Measurements from ENCODE around the gene PRXL2A. TPM values are rescaled to one million over a fixed set of nuclear protein-coding genes. Genes with fewer than 3 reads are reported as not detected.

Gene PRXL2A
- total and polyA plus RNA-seq, 9 donors = 24.8 to 58.9 (median 43.7) TPM

GRCh38 chr10:80405626-80406025 lies 2.7 kb upstream of the PRXL2A start:
- no peak for DNase-seq
- H3K4me1 ChIP-seq (ENCODE audit: insufficient read depth) = peaks cover 6% of the 10 kb centered on the region
- H3K4me3 ChIP-seq = no peak overlapping the region
- no peaks in the 10 kb centered on the region for H3K27me3 ChIP-seq
- TF ChIP-seq POLR2A (IDR thresholded peaks at IDR 0.05) = no peak
- TF ChIP-seq EP300 (IDR thresholded peaks at IDR 0.05) = no peak
- TF ChIP-seq CTCF (IDR thresholded peaks at IDR 0.05) = no peak
- H3K36me3 ChIP-seq = no peaks in the 10 kb centered on the region
- intact Hi-C loops (cut with DNase I) = loop anchor here in 2 of 4 donors (5.0 to 10.0 kb wide), 2 partner anchors 47 to 99 kb away; partner anchors contain the start of gene TSPAN14 (in 1 of the 2)
- H3K9me3 ChIP-seq = no peaks in the 10 kb centered on the region
- peak overlapping the region in 1 of 2 donors; percentile 59 for H3K27ac ChIP-seq
- WGBS, 3 donors = 54 to 68% (median 67%) methylated on average over 4 of the region's 4 CpGs

- intact Hi-C loops (cut with DNase I) = loop anchor here in 2 of 4 donors (5.0 to 10.0 kb wide), 2 partner anchors 46 to 99 kb away; partner anchors contain the start of gene TSPAN14 (in 1 of the 2)
- TF ChIP-seq CTCF (IDR thresholded peaks at IDR 0.05) (no peak), EP300 (IDR thresholded peaks at IDR 0.05) (no peak), POLR2A (IDR thresholded peaks at IDR 0.05) (no peak)
- H3K4me3 ChIP-seq = no peak overlapping the region
- no peak for DNase-seq
- no peaks in the 10 kb centered on the region for H3K36me3 ChIP-seq
- 18 to 35% (median 19%) methylated on average over 4 of the region's 4 CpGs for WGBS, 3 donors
- no peak overlapping the region for H3K27ac ChIP-seq
- H3K4me1 ChIP-seq (ENCODE audit: insufficient read depth) = peaks cover 10% of the 10 kb centered on the region
- no peaks in the 10 kb centered on the region for H3K9me3 ChIP-seq
- no peaks in the 10 kb centered on the region for H3K27me3 ChIP-seq
Measured at GRCh38 chr10:80406204-80406603, 2.1 kb upstream of the PRXL2A start.

DNA sequence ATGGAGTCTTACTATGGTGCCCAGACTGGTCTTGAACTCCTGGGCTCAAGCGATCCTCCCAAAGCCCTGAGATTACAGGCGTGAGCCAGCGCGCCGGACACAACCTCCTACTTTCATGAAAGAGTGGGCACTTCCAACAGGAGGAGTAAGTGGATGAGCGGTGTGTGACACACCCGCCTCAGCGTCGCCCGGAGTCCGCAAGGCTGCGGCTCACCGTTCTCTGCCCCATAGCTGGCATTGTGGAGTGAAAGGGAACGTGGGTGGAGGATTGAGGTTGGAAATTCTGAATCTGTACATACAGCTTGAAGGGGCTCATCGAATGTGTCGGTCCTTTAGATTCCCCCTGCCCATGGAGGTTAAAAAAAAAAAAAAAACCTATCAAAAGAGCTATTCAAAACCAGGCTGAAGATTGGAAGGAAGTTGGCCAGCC lies 524 bp upstream of the PRXL2A start:
- no peaks in the 10 kb centered on the region for H3K27me3 ChIP-seq
- peaks cover 14% of the 10 kb centered on the region for H3K4me1 ChIP-seq (ENCODE audit: insufficient read depth)
- WGBS, 3 donors = 8 to 10% (median 9%) methylated on average over 16 of the region's 16 CpGs
- TF ChIP-seq EP300 (IDR thresholded peaks at IDR 0.05) (no peak), POLR2A (IDR thresholded peaks at IDR 0.05) (no peak), CTCF (IDR thresholded peaks at IDR 0.05) (no peak)
- DNase-seq = peak in 4 of 5 donors; percentile 31 to 51 (median 38)
- H3K36me3 ChIP-seq = no peaks in the 10 kb centered on the region
- H3K4me3 ChIP-seq = peak overlapping the region; percentile 88
- intact Hi-C loops (cut with DNase I) = loop anchor here in 2 of 4 donors (5.0 to 10.0 kb wide), 2 partner anchors 44 to 97 kb away; partner anchors contain the start of gene TSPAN14 (in 1 of the 2)
- peak overlapping the region; percentile 75 to 81 for H3K27ac ChIP-seq
- H3K9me3 ChIP-seq = no peaks in the 10 kb centered on the region

DNA sequence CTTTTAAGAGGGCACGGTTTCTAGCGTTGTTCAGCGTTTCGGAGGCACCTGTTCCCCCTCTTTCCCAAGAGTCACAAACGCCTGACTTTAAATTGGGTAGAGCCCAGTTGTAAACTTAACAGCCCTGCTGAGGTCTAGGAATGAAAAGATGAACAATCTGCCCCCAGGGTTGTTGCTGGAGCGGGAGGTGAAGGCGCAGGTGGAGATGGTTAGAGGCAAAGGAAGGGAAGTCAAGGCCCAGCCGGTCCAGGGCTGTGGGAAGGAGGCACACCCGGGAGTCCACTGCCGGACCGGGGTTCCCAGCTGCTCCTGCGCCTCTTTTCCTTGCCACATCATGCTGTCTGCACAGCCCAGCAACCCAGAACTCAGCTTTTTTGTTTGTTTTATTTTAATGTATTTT lies 770 bp downstream of the PRXL2A start:
- H3K4me3 ChIP-seq = peak overlapping the region; percentile 88
- H3K27me3 ChIP-seq = no peaks in the 10 kb centered on the region
- H3K27ac ChIP-seq = peak overlapping the region; percentile 75 to 81
- no peaks in the 10 kb centered on the region for H3K36me3 ChIP-seq
- no peak for DNase-seq
- H3K9me3 ChIP-seq = no peaks in the 10 kb centered on the region
- WGBS, 3 donors = 46 to 50% (median 50%) methylated on average over 12 of the region's 12 CpGs
- intact Hi-C loops (cut with DNase I) = loop anchor here in 2 of 4 donors (5.0 to 10.0 kb wide), 2 partner anchors 43 to 96 kb away; partner anchors contain the start of gene TSPAN14 (in 1 of the 2)
- TF ChIP-seq CTCF (IDR thresholded peaks at IDR 0.05) (no peak), POLR2A (IDR thresholded peaks at IDR 0.05) (no peak), EP300 (IDR thresholded peaks at IDR 0.05) (no peak)
- H3K4me1 ChIP-seq (ENCODE audit: insufficient read depth) = peaks cover 22% of the 10 kb centered on the region
